Hematopoietic multipotent progenitor cell treated with erythropoietin and hydrocortisone succinate and interleukin-3 and kit ligand, for 4 days (in vitro differentiated cells): ENCODE data around the gene SIRPB2.
A peak's percentile ranks its signal among the peaks of the same experiment; 100 is the strongest.

ENCODE experiments used
- DNase-seq: peaks from one replicate; pipeline ENCODE4 v3.0.0-alpha.2; 2015

Gene SIRPB2

GRCh38 chr20:1491281-1491840, at the start of gene SIRPB2:
SIRPB2 (minus strand) TSS chr20:1491420; CDS start chr20:1491359, 61 bp downstream.
- DNase-seq, result peak; percentile 79

DNA sequence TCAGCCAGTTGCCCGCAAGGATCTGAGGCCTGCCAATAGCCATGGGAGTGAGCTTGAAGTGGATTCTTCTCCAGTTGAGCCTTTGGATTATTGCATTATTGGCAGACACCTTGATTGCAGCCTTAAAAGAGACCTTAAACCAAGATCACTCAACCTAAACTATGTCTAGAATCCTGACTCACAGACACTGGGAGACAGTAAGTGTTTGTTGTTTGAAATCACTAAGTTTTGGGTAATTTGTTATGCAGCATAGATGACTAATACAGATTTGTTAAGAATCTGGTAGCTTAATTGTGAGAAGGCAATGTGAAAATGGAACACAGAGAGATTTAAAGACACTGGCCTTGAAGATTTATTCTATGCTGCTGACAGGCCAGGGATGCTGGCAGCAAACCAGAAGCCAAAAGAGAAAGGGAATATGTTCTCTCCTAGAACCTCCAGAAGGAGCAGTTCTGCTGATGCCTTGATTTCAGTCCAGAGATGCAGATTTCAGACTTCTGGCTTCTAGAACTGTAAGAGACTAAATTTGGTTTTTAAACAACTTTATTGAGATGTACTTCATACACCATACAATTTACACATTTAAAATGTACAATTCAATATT, 48.7 kb upstream of the SIRPB2 start:
- DNase-seq, result no peak

GRCh38 chr20:1538655-1539054, 47.4 kb upstream of the SIRPB2 start:
- no peak for DNase-seq

- peak; percentile 94 for DNase-seq
These were observed 46.5 kb upstream of the SIRPB2 start for GRCh38 chr20:1537731-1538058.

DNA sequence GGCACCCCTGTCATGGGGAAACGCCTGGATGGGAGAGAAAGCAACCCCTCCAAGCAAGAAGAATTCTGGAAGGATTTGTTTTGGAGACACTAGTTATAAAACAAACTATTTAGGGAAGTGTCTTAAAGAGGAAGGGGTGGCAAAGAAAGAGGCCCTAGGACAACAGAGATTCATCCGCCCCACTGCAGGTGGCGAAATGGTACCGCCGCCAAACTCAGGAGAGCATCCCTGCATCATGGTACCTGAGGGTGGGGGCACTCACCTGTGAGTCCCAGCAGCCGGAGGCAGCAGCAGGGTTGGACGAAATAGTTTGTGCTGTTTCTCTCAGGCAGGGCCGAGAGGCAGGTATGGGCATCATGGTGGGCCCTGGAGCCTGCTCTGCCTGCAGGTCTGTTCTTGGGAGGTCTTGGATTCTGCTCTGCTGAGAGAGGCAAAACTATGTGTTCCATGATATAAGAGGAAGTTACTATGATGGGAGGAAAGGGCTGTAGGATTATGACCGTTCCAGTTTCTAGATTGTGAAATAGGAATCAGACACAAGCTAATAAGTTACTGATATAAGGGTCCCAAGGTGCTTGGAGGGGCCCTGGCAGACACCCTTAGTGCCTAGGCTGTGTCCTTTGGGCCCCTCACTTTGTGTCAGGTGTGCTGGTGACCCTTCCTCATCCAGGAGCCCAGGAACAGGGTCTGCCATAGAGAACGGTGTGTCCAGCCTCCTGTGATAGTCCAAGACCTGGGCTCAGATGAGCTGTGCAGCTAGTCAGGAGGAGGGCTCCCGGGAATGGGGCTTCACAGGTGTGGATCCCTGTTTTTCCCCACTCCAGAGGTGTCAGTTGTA, 45.9 kb upstream of the SIRPB2 start:
- peak; percentile 55 for DNase-seq

GRCh38 chr20:1535420-1536175, 44.4 kb upstream of the SIRPB2 start:
- peak; percentile 28 for DNase-seq

GRCh38 chr20:1534526-1534925, 43.3 kb upstream of the SIRPB2 start:
- peak; percentile 32 for DNase-seq

- DNase-seq, result peak; percentile 56
These were observed 41.8 kb upstream of the SIRPB2 start for GRCh38 chr20:1533059-1533458.

DNA sequence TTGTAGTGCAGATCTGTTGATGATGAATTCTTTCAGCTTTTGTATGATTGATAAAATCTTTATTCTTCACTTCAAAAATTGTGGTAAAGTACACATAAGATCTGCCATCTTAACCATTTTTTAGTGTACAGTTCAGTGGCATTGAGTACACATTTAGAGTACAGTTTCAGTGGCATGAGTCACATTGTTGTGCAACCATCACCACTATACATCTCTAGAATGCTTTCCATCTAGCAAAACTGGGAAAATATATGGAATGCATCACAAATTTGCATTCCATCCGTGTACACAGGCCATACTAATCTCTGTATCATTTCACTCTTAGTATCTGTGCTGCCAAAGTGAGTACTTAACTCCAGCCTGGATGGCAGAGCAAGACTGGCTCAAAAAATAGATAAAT, 37.6 kb upstream of the SIRPB2 start:
- no peak for DNase-seq

DNA sequence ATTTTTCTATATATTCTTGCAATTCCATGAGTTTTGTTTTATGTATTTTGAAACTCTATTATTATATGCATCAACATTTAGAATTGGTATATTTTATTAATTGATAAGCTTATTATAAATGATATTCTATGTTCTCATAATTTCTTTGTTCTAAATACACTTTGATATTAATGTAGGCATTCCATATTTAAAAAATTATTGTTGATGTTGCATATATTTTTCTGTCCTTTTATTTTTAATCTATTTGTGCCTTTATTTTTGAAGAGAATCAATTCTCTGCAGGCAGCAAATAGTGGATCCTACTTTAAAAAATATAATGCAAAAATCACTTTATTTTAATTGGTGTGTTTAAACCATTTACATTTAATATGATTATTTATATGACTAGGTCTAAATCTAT, 36.7 kb upstream of the SIRPB2 start:
- no peak for DNase-seq

- peak; percentile 19 for DNase-seq
These were observed 35.7 kb upstream of the SIRPB2 start for GRCh38 chr20:1526896-1527295.

- peak; percentile 26 for DNase-seq
These were observed 35.1 kb upstream of the SIRPB2 start for GRCh38 chr20:1526310-1526709.

GRCh38 chr20:1524004-1524403, 32.8 kb upstream of the SIRPB2 start:
- DNase-seq, result peak; percentile 97

- no peak for DNase-seq
These were observed 25.8 kb upstream of the SIRPB2 start for GRCh38 chr20:1517010-1517409.

- DNase-seq, result no peak
These were observed 22.6 kb upstream of the SIRPB2 start for GRCh38 chr20:1513801-1514200.

- DNase-seq, result peak; percentile 86
These were observed 18.0 kb upstream of the SIRPB2 start for GRCh38 chr20:1509237-1509636.

DNA sequence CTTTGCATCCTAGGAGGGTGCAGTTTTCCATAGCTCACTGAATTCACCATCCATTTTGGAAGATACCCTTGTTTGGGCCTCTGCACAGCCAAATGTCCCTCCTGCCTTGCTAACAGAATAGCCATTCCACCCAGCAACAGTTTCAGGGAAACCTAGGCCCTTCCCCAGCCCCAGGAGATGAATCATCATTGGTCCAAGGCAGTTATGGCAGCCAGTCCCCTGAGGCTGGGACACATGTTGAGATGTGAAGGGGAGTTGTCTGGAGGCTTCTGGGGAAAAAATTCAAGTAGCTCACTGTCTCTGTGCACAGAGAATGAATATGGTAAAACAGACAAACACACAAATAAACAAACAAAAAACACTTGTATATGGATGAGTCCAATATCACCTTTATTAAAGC, 17.4 kb upstream of the SIRPB2 start:
- DNase-seq, result no peak

DNA sequence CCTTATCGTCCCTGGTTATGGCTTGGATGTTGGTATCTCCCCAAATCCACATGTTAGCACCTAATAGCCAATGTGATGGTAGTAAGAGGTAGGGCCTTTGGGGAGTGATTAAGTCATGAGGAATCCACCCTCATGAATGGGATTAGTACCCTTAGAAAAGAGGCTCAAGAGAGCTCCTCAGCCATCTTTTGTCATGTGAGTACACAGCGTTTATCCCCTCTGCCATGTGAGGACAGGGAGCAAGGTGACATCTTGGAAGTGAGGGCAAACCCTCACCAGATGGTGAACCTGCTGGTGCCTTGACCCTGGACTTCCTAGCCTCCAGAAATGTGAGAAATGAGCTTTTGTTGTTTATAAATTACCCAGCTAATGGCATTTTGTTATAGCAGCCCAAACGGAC, 16.1 kb upstream of the SIRPB2 start:
- no peak for DNase-seq

- DNase-seq, result no peak
These were observed 14.7 kb upstream of the SIRPB2 start for GRCh38 chr20:1505871-1506270.

DNA sequence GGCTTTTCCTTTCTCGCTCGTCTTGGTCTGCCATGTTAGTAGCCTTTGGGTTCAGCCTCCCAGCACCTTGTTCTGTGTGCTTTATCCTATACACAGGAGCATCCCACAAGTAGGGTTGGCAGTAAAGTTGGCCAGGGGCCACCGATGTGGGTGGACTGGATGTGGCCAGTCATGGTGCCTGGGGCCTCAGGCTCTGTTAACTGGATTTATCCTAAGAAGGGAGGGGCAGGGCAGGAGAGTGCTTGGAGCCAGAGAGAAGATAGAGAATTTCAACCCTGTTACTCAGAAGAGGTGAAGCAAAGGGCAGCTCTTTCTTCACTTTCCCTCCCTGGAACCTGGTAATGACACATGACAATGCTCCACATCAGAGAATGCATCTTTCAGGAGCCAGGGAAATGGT, 14.1 kb upstream of the SIRPB2 start:
- DNase-seq, result no peak

DNA sequence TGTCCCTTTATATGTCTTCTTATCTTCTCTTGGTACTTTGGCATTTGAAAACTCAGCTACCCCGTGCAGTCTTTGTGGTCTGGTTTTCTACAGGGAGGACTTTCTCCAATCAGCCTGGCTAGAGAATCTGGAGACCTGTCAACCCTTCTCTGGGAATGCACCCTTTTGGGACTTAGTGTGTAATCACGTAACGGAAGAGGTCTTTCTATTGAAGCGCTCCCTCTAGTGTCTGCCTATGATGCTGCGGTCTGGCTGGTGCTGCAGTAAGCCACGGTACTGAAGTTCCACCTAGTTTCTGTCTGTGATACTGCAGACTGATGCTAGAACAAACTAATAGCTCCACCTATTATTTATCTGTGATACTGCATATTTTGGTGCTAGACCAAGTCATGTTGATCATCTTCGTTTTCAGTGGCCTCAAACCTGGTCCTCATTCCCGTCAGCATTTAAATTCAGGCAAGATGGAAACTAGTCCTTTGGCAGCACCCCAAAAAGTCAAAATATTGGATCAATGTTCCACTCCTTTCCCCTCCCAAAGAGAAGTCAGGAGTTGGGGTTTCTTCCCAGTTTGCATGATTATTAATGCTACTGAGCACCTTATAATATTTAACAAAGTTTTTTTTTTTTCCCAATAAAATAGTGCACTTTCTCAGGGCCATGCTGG, 12.5 kb upstream of the SIRPB2 start:
- DNase-seq, result peak; percentile 96

- DNase-seq, result peak; percentile 55
These were observed 9.3 kb upstream of the SIRPB2 start for GRCh38 chr20:1500496-1500895.
